SU-DHL-6 (cell line): ENCODE data around the gene FAM20B.

Experiments used
- EZH2phosphoT487 ChIP-seq: fragments of 200-600 bp; sonication (generic), shearing (Covaris generic); conservative IDR thresholded peaks from 2 replicates; pipeline ENCODE4 v1.6.1; 2018; ENCODE audit warnings: mild to moderate bottlenecking, antibody characterized with exemption, low read length, moderate library complexity, mixed read lengths
- TF ChIP-seq, protein P1 (sequence below): fragments of 200-600 bp; sonication (generic); IDR thresholded peaks from one replicate; pipeline ENCODE4 v1.5.1; 2017; ENCODE audit warnings: antibody characterized with exemption, mild to moderate bottlenecking, low read length, moderate library complexity; ENCODE audit not compliant: insufficient read depth, poor library complexity, severe bottlenecking

DNA sequence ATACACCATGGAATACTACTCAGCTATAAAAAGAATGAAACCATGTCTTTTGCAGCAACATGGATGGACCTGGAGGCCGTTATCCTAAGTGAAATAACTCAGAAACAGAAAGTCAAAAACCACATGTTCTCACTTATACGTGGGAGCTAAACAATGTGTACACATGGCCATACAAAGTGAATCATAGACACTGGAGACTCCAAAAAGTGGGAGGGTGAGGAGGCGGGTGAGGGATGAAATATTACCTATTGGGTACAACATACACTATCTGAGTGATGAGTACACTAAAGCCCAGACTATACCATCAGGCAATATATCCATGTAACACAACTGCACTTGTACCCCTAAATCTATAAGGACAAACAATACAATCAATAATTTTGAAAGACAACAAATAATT is 39.5 kb upstream of the FAM20B start:
- TF ChIP-seq, protein P1, sequence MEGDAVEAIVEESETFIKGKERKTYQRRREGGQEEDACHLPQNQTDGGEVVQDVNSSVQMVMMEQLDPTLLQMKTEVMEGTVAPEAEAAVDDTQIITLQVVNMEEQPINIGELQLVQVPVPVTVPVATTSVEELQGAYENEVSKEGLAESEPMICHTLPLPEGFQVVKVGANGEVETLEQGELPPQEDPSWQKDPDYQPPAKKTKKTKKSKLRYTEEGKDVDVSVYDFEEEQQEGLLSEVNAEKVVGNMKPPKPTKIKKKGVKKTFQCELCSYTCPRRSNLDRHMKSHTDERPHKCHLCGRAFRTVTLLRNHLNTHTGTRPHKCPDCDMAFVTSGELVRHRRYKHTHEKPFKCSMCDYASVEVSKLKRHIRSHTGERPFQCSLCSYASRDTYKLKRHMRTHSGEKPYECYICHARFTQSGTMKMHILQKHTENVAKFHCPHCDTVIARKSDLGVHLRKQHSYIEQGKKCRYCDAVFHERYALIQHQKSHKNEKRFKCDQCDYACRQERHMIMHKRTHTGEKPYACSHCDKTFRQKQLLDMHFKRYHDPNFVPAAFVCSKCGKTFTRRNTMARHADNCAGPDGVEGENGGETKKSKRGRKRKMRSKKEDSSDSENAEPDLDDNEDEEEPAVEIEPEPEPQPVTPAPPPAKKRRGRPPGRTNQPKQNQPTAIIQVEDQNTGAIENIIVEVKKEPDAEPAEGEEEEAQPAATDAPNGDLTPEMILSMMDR, result no peak
- no peak for TF ChIP-seq EZH2phosphoT487
